HepG2 (cell line): ENCODE results near the gene TIMP4. TPM values are rescaled to one million over a fixed set of nuclear protein-coding genes. Genes with fewer than 3 reads are reported as not detected.

ENCODE experiments used
- ATAC-seq: fragments of 200-7000 bp; cut with Tn5 transposase; 3 replicates; pipeline ENCODE4 v1.9.1; 2020; ENCODE audit warnings: mild to moderate bottlenecking, moderate library complexity
- BruUV-seq: library from RNA; stranded (reverse); fragments of 400-500 nt; replicated peaks from 2 replicates; lab custom pipeline; 2021; lab: Mats Ljungman, UMichigan
- CTCF ChIA-PET: fragments of 300-600 bp; formaldehyde crosslinking; extraction: SDS; loops from one replicate; lab custom pipeline; 2021; ENCODE audit warnings: low total read pairs, inconsistent platforms, low intra/inter-chr PET ratio; lab: Yijun Ruan, JAX
- POLR2A ChIA-PET: fragments of 350-600 bp; sonication (Branson Sonifier 250); formaldehyde crosslinking; loops from one replicate; lab custom pipeline; 2020; ENCODE audit warnings: antibody characterized with exemption, inconsistent platforms; lab: Yijun Ruan, JAX
- DNase-seq: peaks from one replicate; pipeline ENCODE4 v3.0.0-alpha.2; 2015; ENCODE audit warnings: low spot score
- FAIRE-seq: peaks from 3 replicates; lab custom pipeline; 2011; peaks lifted over from hg19 to GRCh38; lab: Jason Lieb, UNC
- H2AFZ ChIP-seq: one replicate; pipeline ENCODE4 v1.6.1; 2011; ENCODE audit warnings: low read length, inconsistent platforms
- H3K27ac ChIP-seq: fragments of 300-600 bp; 3 replicates; pipeline ENCODE4 v1.8.0; 2011; ENCODE audit warnings: mixed run types, mild to moderate bottlenecking, mixed read lengths, low read length, inconsistent platforms; ENCODE audit not compliant: insufficient read depth; ENCODE audit errors: extremely low read length
- H3K27me3 ChIP-seq, 2 experiments: fragments of 200-600 bp in 1 of 2; 2 replicates in 1 of 2; 3 replicates in 1 of 2; pipeline versions ENCODE4 v1.6.0 to v1.8.0; 2011; ENCODE audit warnings: low read length in 2 of 2, mild to moderate bottlenecking in 2 of 2, moderate library complexity in 2 of 2, inconsistent platforms in 1 of 2; ENCODE audit not compliant: insufficient read depth in 2 of 2, control insufficient read depth in 1 of 2
- H3K36me3 ChIP-seq, 2 experiments: fragments of 200-600 bp in 1 of 2; replicated peaks in 1 of 2; 2 replicates in 1 of 2; 3 replicates in 1 of 2; pipeline versions ENCODE4 v1.5.1 to v1.8.0; 2011; ENCODE audit warnings: low read length in 2 of 2, inconsistent platforms in 1 of 2; ENCODE audit not compliant: insufficient read depth in 2 of 2, control insufficient read depth in 1 of 2
- H3K4me1 ChIP-seq: 2 replicates; pipeline ENCODE4 v1.5.1; 2012; ENCODE audit warnings: low read length, inconsistent platforms; ENCODE audit not compliant: insufficient read depth
- H3K4me2 ChIP-seq: 2 replicates; pipeline ENCODE4 v1.6.0; 2011; ENCODE audit warnings: low read depth, low read length, inconsistent platforms
- H3K4me3 ChIP-seq, 3 experiments: fragments of 200-600 bp in 1 of 3; sonication (generic), shearing (Covaris generic) in 1 of 3; replicated peaks in 1 of 3; 2 replicates each; pipeline ENCODE4 v1.5.1; 2011 to 2016; ENCODE audit warnings: low read length in 3 of 3, inconsistent platforms in 2 of 3, low read depth in 2 of 3, mild to moderate bottlenecking in 2 of 3, control low read depth in 1 of 3, mixed read lengths in 1 of 3; ENCODE audit not compliant: insufficient read depth in 1 of 3
- H3K79me2 ChIP-seq: one replicate; pipeline ENCODE4 v1.6.1; 2011; ENCODE audit warnings: low read length, inconsistent platforms; ENCODE audit not compliant: insufficient read depth
- H3K9ac ChIP-seq: 2 replicates; pipeline ENCODE4 v1.6.0; 2011; ENCODE audit warnings: mild to moderate bottlenecking, low read depth, low read length, inconsistent platforms; ENCODE audit not compliant: insufficient read depth
- H3K9me3 ChIP-seq: 2 replicates; pipeline ENCODE4 v1.5.1; 2012; ENCODE audit warnings: mild to moderate bottlenecking, low read length
- H4K20me1 ChIP-seq: 2 replicates; pipeline ENCODE4 v1.6.0; 2011; ENCODE audit warnings: inconsistent platforms, mild to moderate bottlenecking, low read length, moderate library complexity; ENCODE audit not compliant: insufficient read depth
- DPF2 ChIP-seq: sonication (generic); formaldehyde crosslinking; IDR thresholded peaks from 2 replicates; pipeline ENCODE4 v1.4.0; 2020; ENCODE audit warnings: mild to moderate bottlenecking, low read depth, missing genetic modification reagents, borderline replicate concordance
- GATAD2A ChIP-seq: IDR thresholded peaks from 2 replicates; pipeline ENCODE4 v1.6.1; 2016
- JDP2 ChIP-seq: sonication (generic); formaldehyde crosslinking; IDR thresholded peaks from 2 replicates; pipeline ENCODE4 v1.8.1; 2022; ENCODE audit warnings: missing genetic modification reagents, borderline replicate concordance
- RAD51 ChIP-seq: fragments of 450-650 bp; IDR thresholded peaks from 2 replicates; pipeline ENCODE4 v1.6.1; 2016; ENCODE audit warnings: borderline replicate concordance
- REXO4 ChIP-seq: sonication (generic); formaldehyde crosslinking; IDR thresholded peaks from 2 replicates; pipeline ENCODE4 v1.8.0; 2022; ENCODE audit warnings: missing genetic modification reagents, mild to moderate bottlenecking, borderline replicate concordance
- SMC3 ChIP-seq: IDR thresholded peaks from 2 replicates; pipeline ENCODE4 v1.6.1; 2011; ENCODE audit warnings: low read length, improper control_type of control experiment
- ZNF17 ChIP-seq: sonication (generic); formaldehyde crosslinking; IDR thresholded peaks from 2 replicates; pipeline ENCODE4 v1.5.0; 2020; ENCODE audit warnings: mild to moderate bottlenecking, missing genetic modification reagents
- WGBS: methylation state at CpG from one replicate; pipeline ENCODE4 v1.1.6; 2017; ENCODE audit warnings: low lambda C conversion rate; 5-methylcytosine and 5-hydroxymethylcytosine counted together
- in situ Hi-C: cut with HindIII; loops from 2 replicates; pipeline ENCODE4 v1.10.0; 2017; ENCODE audit warnings: low pct_unique_long_range_greater_than_20kb; ENCODE audit not compliant: extremely low pct_ligation_motif_present
- intact Hi-C: fragments of 100-400 bp; cut with micrococcal nuclease; formaldehyde crosslinking; loops from one replicate; pipeline ENCODE4 v1.10.0; 2022; ENCODE audit not compliant: unreplicated experiment
- polyA plus RNA-seq, 8 experiments: library from polyadenylated mRNA; depleted of rRNA in 3 of 8; stranded (reverse) in 7 of 8; unstranded in 1 of 8; fragments of >200 nt; fragmentation: Illumina TruSeq in 4 of 8; extraction: Trizol in 4 of 8; gene quantifications; 2 replicates each; pipeline versions ENCODE4 v1.2.1 to v1.2.3, GENCODE V29; 2011 to 2016; ENCODE audit warnings: low read depth in 4 of 8, missing spikeins in 1 of 8, mixed read lengths in 1 of 8; ENCODE audit not compliant: insufficient read depth in 1 of 8
- total RNA-seq, 5 experiments: library from RNA; depleted of rRNA; stranded (reverse); fragments of >200 nt; fragmentation: Illumina TruSeq; extraction: Trizol; gene quantifications; 2 replicates each; pipeline ENCODE4 v1.2.3, GENCODE V29; 2016; ENCODE audit warnings: low read depth in 1 of 5
- TF ChIP-seq, protein P1 (sequence below), 2 experiments: sonication (generic) in 1 of 2; formaldehyde crosslinking in 1 of 2; IDR thresholded peaks; 2 replicates each; pipeline versions ENCODE4 v1.6.1 to v1.9.0; 2014 to 2022; ENCODE audit warnings: antibody characterized with exemption in 1 of 2, borderline replicate concordance in 1 of 2, inconsistent platforms in 1 of 2, low read depth in 1 of 2, missing genetic modification reagents in 1 of 2
- TF ChIP-seq, protein P2 (sequence below): fragments of 450-650 bp; IDR thresholded peaks from 2 replicates; pipeline ENCODE4 v1.6.1; 2017
- TF ChIP-seq, protein P3 (sequence below): sonication (generic); formaldehyde crosslinking; IDR thresholded peaks from 2 replicates; pipeline ENCODE4 v1.4.0; 2020; ENCODE audit warnings: low read depth, mild to moderate bottlenecking, missing genetic modification reagents
- TF ChIP-seq, protein P4 (sequence below): sonication (generic); formaldehyde crosslinking; IDR thresholded peaks from 2 replicates; pipeline ENCODE4 v1.8.0; 2022; ENCODE audit warnings: mild to moderate bottlenecking, missing genetic modification reagents, moderate library complexity
- TF ChIP-seq, protein P5 (sequence below): sonication (generic); formaldehyde crosslinking; IDR thresholded peaks from 2 replicates; pipeline ENCODE4 v1.4.0; 2020; ENCODE audit warnings: missing genetic modification reagents, borderline replicate concordance

Gene TIMP4
- total and polyA plus RNA-seq, 2 of the 13 experiments (the other 11 are each of a cell fraction or from before 2014, with no cell fraction given): 0.05 to 0.07 TPM

DNA sequence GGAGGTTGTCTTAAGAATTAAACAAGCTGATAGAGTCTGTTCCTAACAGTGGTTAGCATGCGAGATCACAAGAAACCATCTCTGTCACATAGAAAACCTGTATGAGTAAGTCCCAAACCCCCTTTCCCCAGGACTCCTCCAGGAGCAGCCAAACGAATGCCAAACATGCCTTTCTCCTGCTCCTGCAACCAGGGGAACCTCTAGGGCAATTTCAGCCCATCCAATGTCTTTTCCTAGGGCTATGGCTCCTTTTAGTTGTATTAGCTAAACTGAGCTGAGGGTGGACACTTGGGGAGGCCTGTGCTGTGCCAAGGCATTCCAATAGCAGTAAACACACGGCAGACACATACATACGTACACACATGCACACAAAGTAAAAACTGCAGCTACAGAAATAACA lies 36.5 kb upstream of the TIMP4 start:
- intact Hi-C loops (no loop called here), in situ Hi-C loops (no loop called here)
- WGBS: 40% methylated on average over 4 of the region's 4 CpGs
- Histone ChIP-seq H3K4me1 (peaks cover 8% of the 10 kb centered on the region; the same call in 1 of the 2 replicates), H4K20me1 (no peaks in the 10 kb centered on the region), H3K27me3 (peaks cover 0 to 12% of the 10 kb centered on the region in 2 experiments; a peak in 3 of 5 replicates), H3K4me2 (no peak overlapping the region), H2AFZ (no peak overlapping the region), H3K4me3 (no peak overlapping the region), H3K79me2 (no peaks in the 10 kb centered on the region), H3K9me3 (no peaks in the 10 kb centered on the region), H3K27ac (no peak overlapping the region), H3K9ac (no peak overlapping the region), H3K36me3 (no peaks in the 10 kb centered on the region)
- no peak for ATAC-seq
- no peak for FAIRE-seq
- ChIA-PET POLR2A (no interaction called here), CTCF (no interaction called here)
- DNase-seq: no peak
- BruUV-seq: no TSS peak
- TF ChIP-seq, protein P1, sequence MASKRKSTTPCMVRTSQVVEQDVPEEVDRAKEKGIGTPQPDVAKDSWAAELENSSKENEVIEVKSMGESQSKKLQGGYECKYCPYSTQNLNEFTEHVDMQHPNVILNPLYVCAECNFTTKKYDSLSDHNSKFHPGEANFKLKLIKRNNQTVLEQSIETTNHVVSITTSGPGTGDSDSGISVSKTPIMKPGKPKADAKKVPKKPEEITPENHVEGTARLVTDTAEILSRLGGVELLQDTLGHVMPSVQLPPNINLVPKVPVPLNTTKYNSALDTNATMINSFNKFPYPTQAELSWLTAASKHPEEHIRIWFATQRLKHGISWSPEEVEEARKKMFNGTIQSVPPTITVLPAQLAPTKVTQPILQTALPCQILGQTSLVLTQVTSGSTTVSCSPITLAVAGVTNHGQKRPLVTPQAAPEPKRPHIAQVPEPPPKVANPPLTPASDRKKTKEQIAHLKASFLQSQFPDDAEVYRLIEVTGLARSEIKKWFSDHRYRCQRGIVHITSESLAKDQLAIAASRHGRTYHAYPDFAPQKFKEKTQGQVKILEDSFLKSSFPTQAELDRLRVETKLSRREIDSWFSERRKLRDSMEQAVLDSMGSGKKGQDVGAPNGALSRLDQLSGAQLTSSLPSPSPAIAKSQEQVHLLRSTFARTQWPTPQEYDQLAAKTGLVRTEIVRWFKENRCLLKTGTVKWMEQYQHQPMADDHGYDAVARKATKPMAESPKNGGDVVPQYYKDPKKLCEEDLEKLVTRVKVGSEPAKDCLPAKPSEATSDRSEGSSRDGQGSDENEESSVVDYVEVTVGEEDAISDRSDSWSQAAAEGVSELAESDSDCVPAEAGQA (IDR thresholded peaks at IDR 0.05; ENCODE audit: low read depth): no peak
- TF ChIP-seq, protein P1 (CRISPR knock-in tag; IDR thresholded peaks at IDR 0.05; ENCODE audit: borderline replicate concordance): no peak
- TF ChIP-seq, protein P2, sequence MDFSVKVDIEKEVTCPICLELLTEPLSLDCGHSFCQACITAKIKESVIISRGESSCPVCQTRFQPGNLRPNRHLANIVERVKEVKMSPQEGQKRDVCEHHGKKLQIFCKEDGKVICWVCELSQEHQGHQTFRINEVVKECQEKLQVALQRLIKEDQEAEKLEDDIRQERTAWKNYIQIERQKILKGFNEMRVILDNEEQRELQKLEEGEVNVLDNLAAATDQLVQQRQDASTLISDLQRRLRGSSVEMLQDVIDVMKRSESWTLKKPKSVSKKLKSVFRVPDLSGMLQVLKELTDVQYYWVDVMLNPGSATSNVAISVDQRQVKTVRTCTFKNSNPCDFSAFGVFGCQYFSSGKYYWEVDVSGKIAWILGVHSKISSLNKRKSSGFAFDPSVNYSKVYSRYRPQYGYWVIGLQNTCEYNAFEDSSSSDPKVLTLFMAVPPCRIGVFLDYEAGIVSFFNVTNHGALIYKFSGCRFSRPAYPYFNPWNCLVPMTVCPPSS: no peak
- no peak for TF ChIP-seq DPF2 (CRISPR knock-in tag)
- TF ChIP-seq ZNF17 (CRISPR knock-in tag): no peak
- no peak for TF ChIP-seq REXO4 (CRISPR knock-in tag)
- TF ChIP-seq JDP2 (CRISPR knock-in tag): no peak
- TF ChIP-seq GATAD2A: no peak
- TF ChIP-seq SMC3: no peak
- TF ChIP-seq, protein P3, sequence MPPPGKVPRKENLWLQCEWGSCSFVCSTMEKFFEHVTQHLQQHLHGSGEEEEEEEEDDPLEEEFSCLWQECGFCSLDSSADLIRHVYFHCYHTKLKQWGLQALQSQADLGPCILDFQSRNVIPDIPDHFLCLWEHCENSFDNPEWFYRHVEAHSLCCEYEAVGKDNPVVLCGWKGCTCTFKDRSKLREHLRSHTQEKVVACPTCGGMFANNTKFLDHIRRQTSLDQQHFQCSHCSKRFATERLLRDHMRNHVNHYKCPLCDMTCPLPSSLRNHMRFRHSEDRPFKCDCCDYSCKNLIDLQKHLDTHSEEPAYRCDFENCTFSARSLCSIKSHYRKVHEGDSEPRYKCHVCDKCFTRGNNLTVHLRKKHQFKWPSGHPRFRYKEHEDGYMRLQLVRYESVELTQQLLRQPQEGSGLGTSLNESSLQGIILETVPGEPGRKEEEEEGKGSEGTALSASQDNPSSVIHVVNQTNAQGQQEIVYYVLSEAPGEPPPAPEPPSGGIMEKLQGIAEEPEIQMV (CRISPR knock-in tag): no peak
- TF ChIP-seq, protein P4, sequence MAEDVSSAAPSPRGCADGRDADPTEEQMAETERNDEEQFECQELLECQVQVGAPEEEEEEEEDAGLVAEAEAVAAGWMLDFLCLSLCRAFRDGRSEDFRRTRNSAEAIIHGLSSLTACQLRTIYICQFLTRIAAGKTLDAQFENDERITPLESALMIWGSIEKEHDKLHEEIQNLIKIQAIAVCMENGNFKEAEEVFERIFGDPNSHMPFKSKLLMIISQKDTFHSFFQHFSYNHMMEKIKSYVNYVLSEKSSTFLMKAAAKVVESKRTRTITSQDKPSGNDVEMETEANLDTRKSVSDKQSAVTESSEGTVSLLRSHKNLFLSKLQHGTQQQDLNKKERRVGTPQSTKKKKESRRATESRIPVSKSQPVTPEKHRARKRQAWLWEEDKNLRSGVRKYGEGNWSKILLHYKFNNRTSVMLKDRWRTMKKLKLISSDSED (CRISPR knock-in tag): no peak
- no peak for TF ChIP-seq RAD51
- TF ChIP-seq, protein P5, sequence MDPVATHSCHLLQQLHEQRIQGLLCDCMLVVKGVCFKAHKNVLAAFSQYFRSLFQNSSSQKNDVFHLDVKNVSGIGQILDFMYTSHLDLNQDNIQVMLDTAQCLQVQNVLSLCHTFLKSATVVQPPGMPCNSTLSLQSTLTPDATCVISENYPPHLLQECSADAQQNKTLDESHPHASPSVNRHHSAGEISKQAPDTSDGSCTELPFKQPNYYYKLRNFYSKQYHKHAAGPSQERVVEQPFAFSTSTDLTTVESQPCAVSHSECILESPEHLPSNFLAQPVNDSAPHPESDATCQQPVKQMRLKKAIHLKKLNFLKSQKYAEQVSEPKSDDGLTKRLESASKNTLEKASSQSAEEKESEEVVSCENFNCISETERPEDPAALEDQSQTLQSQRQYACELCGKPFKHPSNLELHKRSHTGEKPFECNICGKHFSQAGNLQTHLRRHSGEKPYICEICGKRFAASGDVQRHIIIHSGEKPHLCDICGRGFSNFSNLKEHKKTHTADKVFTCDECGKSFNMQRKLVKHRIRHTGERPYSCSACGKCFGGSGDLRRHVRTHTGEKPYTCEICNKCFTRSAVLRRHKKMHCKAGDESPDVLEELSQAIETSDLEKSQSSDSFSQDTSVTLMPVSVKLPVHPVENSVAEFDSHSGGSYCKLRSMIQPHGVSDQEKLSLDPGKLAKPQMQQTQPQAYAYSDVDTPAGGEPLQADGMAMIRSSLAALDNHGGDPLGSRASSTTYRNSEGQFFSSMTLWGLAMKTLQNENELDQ (CRISPR knock-in tag): no peak
